Measurements from ENCODE around the gene SLC16A11.

GRCh38 chr17:7027335-7027734, 16.6 kb downstream of the SLC16A11 start:
- TF ChIP-seq, protein P1, sequence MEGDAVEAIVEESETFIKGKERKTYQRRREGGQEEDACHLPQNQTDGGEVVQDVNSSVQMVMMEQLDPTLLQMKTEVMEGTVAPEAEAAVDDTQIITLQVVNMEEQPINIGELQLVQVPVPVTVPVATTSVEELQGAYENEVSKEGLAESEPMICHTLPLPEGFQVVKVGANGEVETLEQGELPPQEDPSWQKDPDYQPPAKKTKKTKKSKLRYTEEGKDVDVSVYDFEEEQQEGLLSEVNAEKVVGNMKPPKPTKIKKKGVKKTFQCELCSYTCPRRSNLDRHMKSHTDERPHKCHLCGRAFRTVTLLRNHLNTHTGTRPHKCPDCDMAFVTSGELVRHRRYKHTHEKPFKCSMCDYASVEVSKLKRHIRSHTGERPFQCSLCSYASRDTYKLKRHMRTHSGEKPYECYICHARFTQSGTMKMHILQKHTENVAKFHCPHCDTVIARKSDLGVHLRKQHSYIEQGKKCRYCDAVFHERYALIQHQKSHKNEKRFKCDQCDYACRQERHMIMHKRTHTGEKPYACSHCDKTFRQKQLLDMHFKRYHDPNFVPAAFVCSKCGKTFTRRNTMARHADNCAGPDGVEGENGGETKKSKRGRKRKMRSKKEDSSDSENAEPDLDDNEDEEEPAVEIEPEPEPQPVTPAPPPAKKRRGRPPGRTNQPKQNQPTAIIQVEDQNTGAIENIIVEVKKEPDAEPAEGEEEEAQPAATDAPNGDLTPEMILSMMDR (conservative IDR thresholded peaks at IDR 0.05 in 1 of 2, IDR thresholded peaks at IDR 0.05 in 1 of 2; ENCODE audit: low read depth in 1 of 2, low read length in 2 of 2): no peak
- TF ChIP-seq EZH2 (IDR thresholded peaks at IDR 0.05; ENCODE audit: low read length, missing control alignments): no peak

Measured in fibroblast of lung (primary cell).